Activated CD4-positive, alpha-beta T cell treated with anti-CD3 and anti-CD28 coated beads, Interleukin-2, amount 10 ng/mL, durations not matched to agents 7 days and 5 days (primary cell): ENCODE measurements around the gene MSI1. TPM values are rescaled to one million over a fixed set of nuclear protein-coding genes. Genes with fewer than 3 reads are reported as not detected.

ENCODE experiments used
- CTCF ChIA-PET: fragments of 350-600 bp; sonication (Branson Sonifier 250); formaldehyde crosslinking; loops from one replicate; lab custom pipeline; 2021; ENCODE audit warnings: antibody characterized with exemption; lab: Charles Lee
- POLR2A ChIA-PET: fragments of 350-600 bp; sonication (Branson Sonifier 250); formaldehyde crosslinking; loops from one replicate; lab custom pipeline; 2021; ENCODE audit warnings: antibody characterized with exemption; lab: Charles Lee
- DNase-seq: peaks from one replicate; pipeline ENCODE4 v3.0.0-alpha.2; 2020
- H3K27ac Mint-ChIP-seq: one replicate; pipeline ENCODE4 v1.8.0; 2021; ENCODE audit warnings: mild to moderate bottlenecking, moderate library complexity, mixed read lengths
- H3K27me3 Mint-ChIP-seq: one replicate; pipeline ENCODE4 v1.8.0; 2021; ENCODE audit warnings: mixed read lengths
- H3K36me3 Mint-ChIP-seq: one replicate; pipeline ENCODE4 v1.8.0; 2021; ENCODE audit warnings: low read depth, mixed read lengths
- H3K4me1 Mint-ChIP-seq: one replicate; pipeline ENCODE4 v1.8.0; 2021; ENCODE audit warnings: mixed read lengths
- H3K4me3 Mint-ChIP-seq: one replicate; pipeline ENCODE4 v1.8.0; 2021; ENCODE audit warnings: mild to moderate bottlenecking, moderate library complexity, mixed read lengths
- H3K9me3 Mint-ChIP-seq: one replicate; pipeline ENCODE4 v1.8.0; 2021; ENCODE audit warnings: mixed read lengths
- total RNA-seq, 2 experiments: library from RNA; stranded (reverse); gene quantifications; one replicate each; pipeline ENCODE4 v1.2.3, GENCODE V29; 2021

Gene MSI1
- total RNA-seq, 2 experiments from 2014 or later, result not detected

- no peaks in the 10 kb centered on the region for H3K36me3 Mint-ChIP-seq
- CTCF ChIA-PET, result interaction anchor here (0.8 to 1.6 kb wide), 3 partner anchors 14 to 135 kb away, joined by 3 read pairs; partner anchors contain the start of gene SIRT4
- no peaks in the 10 kb centered on the region for H3K9me3 Mint-ChIP-seq
- H3K4me1 Mint-ChIP-seq, result peaks cover 8% of the 10 kb centered on the region
- H3K4me3 Mint-ChIP-seq, result no peak overlapping the region
- H3K27ac Mint-ChIP-seq, result no peak overlapping the region
- POLR2A ChIA-PET, result no interaction called here
- H3K27me3 Mint-ChIP-seq, result no peaks in the 10 kb centered on the region
- no peak for DNase-seq
Observed at GRCh38 chr12:120323772-120324171, 45.2 kb downstream of the MSI1 start.

- H3K4me1 Mint-ChIP-seq, result peaks cover 23% of the 10 kb centered on the region
- POLR2A ChIA-PET, result no interaction called here
- CTCF ChIA-PET, result interaction anchor here (0.7 to 1.0 kb wide), 3 partner anchors 19 to 20 kb away, joined by 3 read pairs; partner anchors contain the start of gene SIRT4
- no peak overlapping the region for H3K4me3 Mint-ChIP-seq
- H3K27ac Mint-ChIP-seq, result no peak overlapping the region
- no peaks in the 10 kb centered on the region for H3K9me3 Mint-ChIP-seq
- H3K27me3 Mint-ChIP-seq, result no peaks in the 10 kb centered on the region
- no peak for DNase-seq
- H3K36me3 Mint-ChIP-seq, result no peaks in the 10 kb centered on the region
Observed at GRCh38 chr12:120321382-120322202, 47.4 kb downstream of the MSI1 start.

DNA sequence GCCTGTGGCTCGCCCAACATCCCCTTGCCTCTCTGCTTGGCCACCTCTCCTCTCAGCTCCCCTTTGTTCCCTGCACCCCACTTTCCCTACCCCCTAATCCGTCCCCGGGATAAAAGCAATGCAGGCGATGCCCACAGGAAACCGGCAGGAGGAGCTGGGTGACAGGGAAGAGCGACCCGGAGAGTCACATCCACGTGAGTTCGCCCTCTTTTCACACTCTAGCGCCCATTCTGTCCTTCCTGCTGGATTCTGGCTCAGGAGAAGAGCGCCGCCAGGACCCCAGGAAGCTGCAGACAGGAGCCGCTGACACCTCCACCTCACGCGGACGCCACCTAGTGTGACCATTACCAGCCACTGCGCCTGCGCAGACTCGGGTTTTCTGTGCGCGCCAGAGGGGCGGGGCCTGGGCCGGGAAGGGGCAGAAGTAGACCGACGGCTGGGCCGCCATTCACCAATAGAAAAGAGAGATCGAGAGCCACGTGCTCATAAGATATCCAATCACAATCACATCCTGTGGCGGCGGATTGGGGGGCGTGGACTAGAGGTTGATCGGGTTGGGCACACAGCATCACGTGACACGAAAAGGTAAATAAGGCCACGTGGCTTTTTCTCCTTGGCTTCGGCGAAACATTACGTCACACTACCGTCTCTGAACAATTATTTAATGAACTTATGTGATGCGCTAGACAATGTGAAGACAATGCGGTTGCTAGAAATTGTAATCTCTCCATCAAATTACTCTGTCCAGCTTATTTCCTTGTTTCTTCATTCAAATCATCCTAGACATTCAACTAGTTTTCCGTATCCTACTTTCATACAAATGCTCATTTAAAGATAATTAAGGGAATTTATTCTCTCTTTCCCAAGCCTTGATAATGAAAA, 51.5 kb downstream of the MSI1 start:
- Mint-ChIP-seq H3K9me3 (no peaks in the 10 kb centered on the region), H3K27ac (peak overlapping the region; percentile 96), H3K4me3 (peak overlapping the region; percentile 87), H3K27me3 (no peaks in the 10 kb centered on the region), H3K4me1 (peaks cover 16% of the 10 kb centered on the region), H3K36me3 (no peaks in the 10 kb centered on the region)
- DNase-seq, result peak; percentile 100
- POLR2A ChIA-PET, result interaction anchor here (0.5 to 1.0 kb wide), 2 partner anchors 26 to 115 kb away, joined by 3 to 4 read pairs; no protein-coding TSS in a partner anchor
- CTCF ChIA-PET, result interaction anchor here (0.6 to 3.9 kb wide), 5 partner anchors 11 to 244 kb away, joined by 3 to 19 read pairs (median 4); partner anchors contain the start of genes RPLP0 and SIRT4

- H3K4me1 Mint-ChIP-seq, result peaks cover 16% of the 10 kb centered on the region
- ChIA-PET CTCF (interaction anchor here (0.6 to 3.9 kb wide), 6 partner anchors 15 to 1740 kb away, joined by 3 to 19 read pairs (median 4); partner anchors contain the start of genes RPLP0 and SIRT4), POLR2A (interaction anchor here (1.0 kb wide), 1 partner anchor 26 kb away, joined by 4 read pairs; no protein-coding TSS in a partner anchor)
- H3K4me3 Mint-ChIP-seq, result peak overlapping the region; percentile 87
- no peaks in the 10 kb centered on the region for H3K9me3 Mint-ChIP-seq
- DNase-seq, result no peak
- H3K27me3 Mint-ChIP-seq, result no peaks in the 10 kb centered on the region
- H3K27ac Mint-ChIP-seq, result peak overlapping the region; percentile 96
- H3K36me3 Mint-ChIP-seq, result no peaks in the 10 kb centered on the region
Observed at GRCh38 chr12:120316798-120317223, 52.2 kb downstream of the MSI1 start.

- peaks cover 16% of the 10 kb centered on the region for H3K4me1 Mint-ChIP-seq
- H3K27me3 Mint-ChIP-seq, result no peaks in the 10 kb centered on the region
- CTCF ChIA-PET, result interaction anchor here (0.9 to 2.1 kb wide), 5 partner anchors 9 to 12 kb away, joined by 3 to 11 read pairs (median 3); partner anchors contain the start of gene SIRT4
- POLR2A ChIA-PET, result interaction anchor here (0.8 kb wide), 1 partner anchor 31 kb away, joined by 5 read pairs; no protein-coding TSS in a partner anchor
- H3K36me3 Mint-ChIP-seq, result no peaks in the 10 kb centered on the region
- H3K4me3 Mint-ChIP-seq, result no peak overlapping the region
- H3K27ac Mint-ChIP-seq, result no peak overlapping the region
- DNase-seq, result no peak
- H3K9me3 Mint-ChIP-seq, result no peaks in the 10 kb centered on the region
Observed at GRCh38 chr12:120314220-120314619, 54.7 kb downstream of the MSI1 start.

GRCh38 chr12:120301962-120302815, 66.8 kb downstream of the MSI1 start, which contains the start of gene SIRT4:
SIRT4 (plus strand) TSS chr12:120302321; CDS start chr12:120303562, 1,241 bp downstream.
- Mint-ChIP-seq H3K27me3 (no peaks in the 10 kb centered on the region), H3K27ac (peak within 1 kb of the TSS; percentile 87), H3K4me1 (peaks cover 8% of the 10 kb centered on the region), H3K4me3 (peak within 1 kb of the TSS; percentile 87), H3K9me3 (no peaks in the 10 kb centered on the region), H3K36me3 (no peaks in the 10 kb centered on the region)
- ChIA-PET CTCF (interaction anchor here (0.6 to 3.0 kb wide), 26 partner anchors 8 to 1923 kb away, joined by 3 to 29 read pairs (median 4); partner anchors contain the start of genes PXN, RNU4-1 and RNU4-2), POLR2A (interaction anchor here (0.6 to 1.4 kb wide), 5 partner anchors 9 to 101 kb away, joined by 4 to 18 read pairs (median 7); partner anchors contain the start of genes RNU4-1, RNU4-2 and RPLP0)
- peak; percentile 95 for DNase-seq

GRCh38 chr12:120292661-120293531, 76.1 kb downstream of the MSI1 start, which contains the start of gene RNU4-1:
RNU4-1 (minus strand) TSS chr12:120293237.
- peaks cover 6% of the 10 kb centered on the region for H3K27me3 Mint-ChIP-seq
- CTCF ChIA-PET, result interaction anchor here (0.6 to 4.5 kb wide), 7 partner anchors 10 to 92 kb away, joined by 3 to 48 read pairs (median 16); partner anchors contain the start of genes PXN, RPLP0 and SIRT4
- POLR2A ChIA-PET, result interaction anchor here (0.6 to 2.3 kb wide), 13 partner anchors 9 to 1936 kb away, joined by 3 to 41 read pairs (median 5); partner anchors contain the start of genes POP5, PXN, RAB35 and RPLP0
- peak; percentile 86 for DNase-seq
- H3K27ac Mint-ChIP-seq, result no peak within 1 kb of the TSS
- no peaks in the 10 kb centered on the region for H3K9me3 Mint-ChIP-seq
- peaks cover 12% of the 10 kb centered on the region for H3K4me1 Mint-ChIP-seq
- H3K4me3 Mint-ChIP-seq, result no peak within 1 kb of the TSS
- H3K36me3 Mint-ChIP-seq, result no peaks in the 10 kb centered on the region

DNA sequence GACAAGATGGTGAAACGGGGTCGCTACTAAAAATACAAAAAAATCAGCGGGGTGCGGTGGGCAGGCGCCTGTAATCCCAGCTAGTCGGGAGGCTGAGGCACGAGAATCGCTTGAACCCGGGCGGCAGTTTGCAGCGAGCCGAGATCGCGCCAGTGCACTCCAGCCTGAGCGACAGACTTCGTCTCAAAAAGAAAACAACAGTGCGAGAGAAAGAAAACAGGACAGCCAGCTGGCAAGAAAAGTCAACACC, 76.6 kb downstream of the MSI1 start:
- no peak for DNase-seq
- Mint-ChIP-seq H3K36me3 (no peaks in the 10 kb centered on the region), H3K9me3 (no peaks in the 10 kb centered on the region), H3K4me1 (peaks cover 12% of the 10 kb centered on the region), H3K27me3 (peaks cover 6% of the 10 kb centered on the region), H3K4me3 (no peak overlapping the region), H3K27ac (no peak overlapping the region)
- ChIA-PET POLR2A (interaction anchor here (1.1 to 2.3 kb wide), 7 partner anchors 10 to 175 kb away, joined by 3 to 41 read pairs (median 13); partner anchors contain the start of genes PXN, RAB35, RPLP0 and SIRT4), CTCF (interaction anchor here (0.7 to 4.5 kb wide), 6 partner anchors 10 to 92 kb away, joined by 3 to 48 read pairs (median 21); partner anchors contain the start of genes PXN, RPLP0 and SIRT4)
